Lung (tissue), 12 donors: ENCODE data around the gene MESP2. TPM values are rescaled to one million over a fixed set of nuclear protein-coding genes. Genes with fewer than 3 reads are reported as not detected.

Experiments used
- ATAC-seq: fragments of 200-7000 bp; cut with Tn5 transposase; one replicate; pipeline ENCODE4 v1.9.1; 2020; ENCODE audit warnings: moderate number of reproducible peaks; ENCODE audit not compliant: insufficient read depth, low FRiP score
- DNase-seq, 3 donors: peaks; one replicate each; pipeline ENCODE4 v3.0.0-alpha.2; 2013 to 2017
- H3K27ac ChIP-seq, 2 donors: one replicate each; pipeline ENCODE4 v1.5.1; 2013; ENCODE audit warnings: mild to moderate bottlenecking in 2 of 2, moderate library complexity in 2 of 2, control low read depth in 1 of 2, inconsistent platforms in 1 of 2, low read depth in 1 of 2, low read length in 1 of 2
- H3K27me3 ChIP-seq, 3 donors: one replicate each; pipeline ENCODE4 v1.5.1; 2013; ENCODE audit warnings: low read length in 2 of 3; ENCODE audit not compliant: control insufficient read depth in 3 of 3, insufficient read depth in 3 of 3
- H3K36me3 ChIP-seq, 4 donors: one replicate each; pipeline ENCODE4 v1.5.1; 2013; ENCODE audit warnings: low read length in 4 of 4, mild to moderate bottlenecking in 1 of 4, moderate library complexity in 1 of 4; ENCODE audit not compliant: control insufficient read depth in 4 of 4, insufficient read depth in 4 of 4
- H3K4me1 ChIP-seq, 5 donors: one replicate each; pipeline ENCODE4 v1.5.1; 2013; ENCODE audit warnings: low read length in 5 of 5, mild to moderate bottlenecking in 2 of 5, moderate library complexity in 1 of 5; ENCODE audit not compliant: control insufficient read depth in 5 of 5, insufficient read depth in 5 of 5
- H3K4me3 ChIP-seq: one replicate; pipeline ENCODE4 v1.5.1; 2013; ENCODE audit warnings: mild to moderate bottlenecking, control low read depth, moderate library complexity
- H3K9ac ChIP-seq, 2 donors: one replicate each; pipeline ENCODE4 v1.5.1; 2013; ENCODE audit warnings: low read length in 2 of 2, control low read depth in 1 of 2; ENCODE audit not compliant: insufficient read depth in 1 of 2
- H3K9me3 ChIP-seq, 4 donors: one replicate each; pipeline ENCODE4 v1.5.1; 2013; ENCODE audit warnings: low read length in 3 of 4, mild to moderate bottlenecking in 1 of 4, moderate library complexity in 1 of 4; ENCODE audit not compliant: control insufficient read depth in 4 of 4, insufficient read depth in 3 of 4
- CTCF ChIP-seq: IDR thresholded peaks from 2 replicates; pipeline ENCODE4 v1.5.1; 2012; ENCODE audit warnings: mild to moderate bottlenecking; ENCODE audit errors: control extremely low read depth, extremely low read depth
- WGBS, 2 donors: extraction: QIAGEN DNeasy Blood & Tissue Kit; methylation state at CpG; one replicate each; pipeline ENCODE4 v1.1.7; 2013; 5-methylcytosine and 5-hydroxymethylcytosine counted together
- polyA plus RNA-seq, 2 donors: library from polyadenylated mRNA; stranded (reverse); fragments of 200-250 nt; gene quantifications; one replicate each; pipeline ENCODE4 v1.2.1, GENCODE V29; 2013
- total RNA-seq, 2 donors: library from RNA; depleted of rRNA in 1 of 2; stranded (reverse); fragments of >200 nt in 1 of 2; gene quantifications; one replicate each; pipeline ENCODE4 v1.2.1, GENCODE V29; 2014 to 2021
- donor health status: control.
- donor health status: control.
- donor health status: Bipolar disorder and iron deficiency.
- donor health status: healthy.
- donor health status: DM: yes; HTN: yes; CAD: no.

Gene MESP2
- total and polyA plus RNA-seq, 4 donors: 0.17 to 0.71 (median 0.55) TPM; not detected in 1

- Histone ChIP-seq H3K27ac (no peak overlapping the region), H3K9ac (no peak overlapping the region), H3K36me3 (no peaks in the 10 kb centered on the region), H3K4me1 (peaks cover 0 to 9% (median 0%) of the 10 kb centered on the region in 5 donors), H3K27me3 (peaks cover 0 to 45% (median 39%) of the 10 kb centered on the region in 3 donors), H3K9me3 (peaks cover 0 to 2% (median 0%) of the 10 kb centered on the region in 4 donors), H3K4me3 (no peak overlapping the region)
- TF ChIP-seq CTCF: no peak
- 82 to 93% methylated on average over 9 of the region's 9 CpGs for WGBS, 2 donors
- ATAC-seq: no peak
- DNase-seq: no peak
Measured at GRCh38 chr15:89746386-89746780, 29.7 kb upstream of the MESP2 start.

- Histone ChIP-seq H3K36me3 (no peaks in the 10 kb centered on the region), H3K4me3 (no peak overlapping the region), H3K9ac (no peak overlapping the region), H3K27ac (no peak overlapping the region), H3K4me1 (peaks cover 0 to 13% (median 0%) of the 10 kb centered on the region in 5 donors), H3K9me3 (peaks cover 0 to 2% (median 0%) of the 10 kb centered on the region in 4 donors), H3K27me3 (peaks cover 0 to 45% (median 39%) of the 10 kb centered on the region in 3 donors)
- ATAC-seq: no peak
- WGBS, 2 donors: 67 to 70% methylated on average over 28 of the region's 28 CpGs
- TF ChIP-seq CTCF: no peak
- no peak for DNase-seq
Measured at GRCh38 chr15:89747708-89748682, 28.1 kb upstream of the MESP2 start.

- no peak overlapping the region for H3K4me3 ChIP-seq
- no peaks in the 10 kb centered on the region for H3K36me3 ChIP-seq
- TF ChIP-seq CTCF: no peak
- WGBS, 2 donors: 90% methylated on average over 7 of the region's 7 CpGs
- H3K27ac ChIP-seq: no peak overlapping the region
- H3K9me3 ChIP-seq: peaks cover 0 to 2% (median 0%) of the 10 kb centered on the region in 4 donors
- DNase-seq (no peak), ATAC-seq (no peak)
- H3K27me3 ChIP-seq: peaks cover 0 to 45% (median 39%) of the 10 kb centered on the region in 3 donors
- H3K4me1 ChIP-seq: peaks cover 0 to 13% (median 0%) of the 10 kb centered on the region in 5 donors
- H3K9ac ChIP-seq: no peak overlapping the region
Measured at GRCh38 chr15:89749054-89749453, 27.1 kb upstream of the MESP2 start.
